Osteocyte (in vitro differentiated cells): ENCODE data around the gene ZNF516. TPM values are rescaled to one million over a fixed set of nuclear protein-coding genes. Genes with fewer than 3 reads are reported as not detected.

Experiments used
- DNase-seq: peaks from one replicate; pipeline ENCODE4 v3.0.0; 2021; ENCODE audit warnings: mixed read lengths; ENCODE audit not compliant: unreplicated experiment; ENCODE audit errors: extremely low spot score
- H3K27ac Mint-ChIP-seq: one replicate; pipeline ENCODE4 v1.8.0; 2021; ENCODE audit warnings: mild to moderate bottlenecking, mixed read lengths; ENCODE audit not compliant: unreplicated experiment
- H3K27me3 Mint-ChIP-seq: one replicate; pipeline ENCODE4 v1.8.0; 2021; ENCODE audit warnings: mixed read lengths; ENCODE audit not compliant: unreplicated experiment
- H3K36me3 Mint-ChIP-seq: one replicate; pipeline ENCODE4 v1.8.0; 2021; ENCODE audit warnings: mixed read lengths; ENCODE audit not compliant: unreplicated experiment
- H3K4me1 Mint-ChIP-seq: one replicate; pipeline ENCODE4 v1.8.0; 2021; ENCODE audit warnings: mixed read lengths; ENCODE audit not compliant: unreplicated experiment
- H3K4me3 Mint-ChIP-seq: one replicate; pipeline ENCODE4 v1.8.0; 2021; ENCODE audit warnings: mild to moderate bottlenecking, moderate library complexity, mixed read lengths; ENCODE audit not compliant: unreplicated experiment
- H3K9me3 Mint-ChIP-seq: one replicate; pipeline ENCODE4 v1.8.0; 2021; ENCODE audit warnings: mixed read lengths; ENCODE audit not compliant: unreplicated experiment
- CTCF ChIP-seq: fragments of 200-600 bp; sonication (generic); IDR thresholded peaks from 2 replicates; pipeline ENCODE4 v1.5.0; 2021; ENCODE audit warnings: antibody characterized with exemption, mild to moderate bottlenecking, moderate library complexity
- total RNA-seq: library from RNA; stranded (reverse); gene quantifications from 2 replicates; pipeline ENCODE4 v1.2.1, GENCODE V29; 2021

ZNF516 gene
- total RNA-seq, 1 donor from 2014 or later: 36.3 TPM

- DNase-seq: no peak
- no peak overlapping the region for H3K27ac Mint-ChIP-seq
- TF ChIP-seq CTCF: no peak
- H3K4me1 Mint-ChIP-seq: peaks cover 36% of the 10 kb centered on the region
- H3K9me3 Mint-ChIP-seq: no peaks in the 10 kb centered on the region
- H3K27me3 Mint-ChIP-seq: no peaks in the 10 kb centered on the region
- no peak overlapping the region for H3K4me3 Mint-ChIP-seq
- H3K36me3 Mint-ChIP-seq: peaks cover 14% of the 10 kb centered on the region
Measured at GRCh38 chr18:76443519-76444445, 51.3 kb downstream of the ZNF516 start.

GRCh38 chr18:76442413-76443171 lies 52.5 kb downstream of the ZNF516 start:
- Mint-ChIP-seq H3K4me3 (no peak overlapping the region), H3K4me1 (peaks cover 32% of the 10 kb centered on the region), H3K27ac (no peak overlapping the region), H3K9me3 (no peaks in the 10 kb centered on the region), H3K36me3 (peaks cover 24% of the 10 kb centered on the region), H3K27me3 (no peaks in the 10 kb centered on the region)
- TF ChIP-seq CTCF: no peak
- DNase-seq: peak; percentile 82

GRCh38 chr18:76441668-76442412 lies 53.2 kb downstream of the ZNF516 start:
- H3K4me3 Mint-ChIP-seq: no peak overlapping the region
- no peaks in the 10 kb centered on the region for H3K9me3 Mint-ChIP-seq
- no peak for DNase-seq
- H3K27ac Mint-ChIP-seq: no peak overlapping the region
- no peaks in the 10 kb centered on the region for H3K27me3 Mint-ChIP-seq
- peaks cover 31% of the 10 kb centered on the region for H3K4me1 Mint-ChIP-seq
- H3K36me3 Mint-ChIP-seq: peaks cover 28% of the 10 kb centered on the region
- no peak for TF ChIP-seq CTCF

- no peak overlapping the region for H3K4me3 Mint-ChIP-seq
- H3K9me3 Mint-ChIP-seq: no peaks in the 10 kb centered on the region
- H3K4me1 Mint-ChIP-seq: peaks cover 26% of the 10 kb centered on the region
- no peaks in the 10 kb centered on the region for H3K27me3 Mint-ChIP-seq
- TF ChIP-seq CTCF: no peak
- DNase-seq: peak; percentile 83
- peaks cover 28% of the 10 kb centered on the region for H3K36me3 Mint-ChIP-seq
- H3K27ac Mint-ChIP-seq: no peak overlapping the region
Measured at GRCh38 chr18:76441002-76441667, 53.9 kb downstream of the ZNF516 start.
